ENCODE data around the gene HADHA. TPM values are rescaled to one million over a fixed set of nuclear protein-coding genes. Genes with fewer than 3 reads are reported as not detected.

Gene HADHA
- total RNA-seq, 4 donors from 2014 or later: 93.8 to 151 (median 110) TPM

DNA sequence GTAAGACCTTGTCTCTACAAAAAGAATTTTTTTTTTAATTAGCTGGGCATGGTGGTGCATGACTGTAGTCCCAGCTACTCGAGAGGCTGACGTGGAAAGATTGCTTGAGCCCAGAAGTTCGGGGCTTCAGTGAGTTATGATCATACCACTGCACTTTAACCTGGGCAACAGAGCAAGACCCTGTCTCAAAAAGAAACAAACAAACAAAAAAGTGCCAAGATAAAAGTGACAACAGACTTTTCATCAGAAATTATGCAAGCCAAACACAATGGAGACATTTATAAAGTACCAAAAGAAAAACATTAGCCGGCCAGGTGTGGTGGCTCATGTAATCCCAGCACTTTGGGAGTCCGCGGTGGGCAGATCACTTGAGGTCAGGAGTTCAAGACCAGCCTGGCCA lies 26.7 kb downstream of the HADHA start:
- H3K36me3 ChIP-seq: no peaks in the 10 kb centered on the region
- intact Hi-C loops (cut with DNase I; ENCODE audit: low total_unique reads): no loop called here

DNA sequence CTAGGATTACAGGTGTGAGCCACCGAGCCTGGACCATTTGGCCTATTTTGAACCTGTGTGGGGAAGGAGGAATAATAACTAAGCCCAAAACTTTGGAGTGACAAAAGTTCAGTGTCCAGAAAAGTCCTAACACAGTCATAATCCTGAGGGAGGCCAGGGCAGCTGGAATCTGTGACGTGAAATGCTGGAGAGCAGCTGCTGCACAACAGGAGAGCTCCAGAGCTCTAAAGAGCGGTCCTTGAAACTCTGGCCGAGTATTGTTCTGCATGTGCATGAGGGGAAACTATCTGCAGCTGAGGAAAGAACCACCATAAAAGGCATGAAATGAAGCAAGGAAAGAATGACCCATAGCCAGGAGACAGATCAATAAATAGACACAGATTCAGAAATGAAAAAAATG lies 27.8 kb downstream of the HADHA start:
- no peak overlapping the region for H3K27ac ChIP-seq
- no peaks in the 10 kb centered on the region for H3K4me1 ChIP-seq
- no peaks in the 10 kb centered on the region for H3K36me3 ChIP-seq
- no peak for TF ChIP-seq POLR2A (IDR thresholded peaks at IDR 0.05)
- TF ChIP-seq, protein P1, sequence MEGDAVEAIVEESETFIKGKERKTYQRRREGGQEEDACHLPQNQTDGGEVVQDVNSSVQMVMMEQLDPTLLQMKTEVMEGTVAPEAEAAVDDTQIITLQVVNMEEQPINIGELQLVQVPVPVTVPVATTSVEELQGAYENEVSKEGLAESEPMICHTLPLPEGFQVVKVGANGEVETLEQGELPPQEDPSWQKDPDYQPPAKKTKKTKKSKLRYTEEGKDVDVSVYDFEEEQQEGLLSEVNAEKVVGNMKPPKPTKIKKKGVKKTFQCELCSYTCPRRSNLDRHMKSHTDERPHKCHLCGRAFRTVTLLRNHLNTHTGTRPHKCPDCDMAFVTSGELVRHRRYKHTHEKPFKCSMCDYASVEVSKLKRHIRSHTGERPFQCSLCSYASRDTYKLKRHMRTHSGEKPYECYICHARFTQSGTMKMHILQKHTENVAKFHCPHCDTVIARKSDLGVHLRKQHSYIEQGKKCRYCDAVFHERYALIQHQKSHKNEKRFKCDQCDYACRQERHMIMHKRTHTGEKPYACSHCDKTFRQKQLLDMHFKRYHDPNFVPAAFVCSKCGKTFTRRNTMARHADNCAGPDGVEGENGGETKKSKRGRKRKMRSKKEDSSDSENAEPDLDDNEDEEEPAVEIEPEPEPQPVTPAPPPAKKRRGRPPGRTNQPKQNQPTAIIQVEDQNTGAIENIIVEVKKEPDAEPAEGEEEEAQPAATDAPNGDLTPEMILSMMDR (IDR thresholded peaks at IDR 0.05): no peak
- no peak overlapping the region for H3K4me3 ChIP-seq
- DNase-seq: no peak
- intact Hi-C loops (cut with DNase I; ENCODE audit: low total_unique reads): no loop called here
- no peaks in the 10 kb centered on the region for H3K9me3 ChIP-seq
- H3K27me3 ChIP-seq: no peaks in the 10 kb centered on the region

More for the DNA sequence above, 26.7 kb downstream of the HADHA start:
- Histone ChIP-seq H3K9me3 (no peaks in the 10 kb centered on the region), H3K4me3 (no peak overlapping the region), H3K27me3 (no peaks in the 10 kb centered on the region), H3K4me1 (no peaks in the 10 kb centered on the region), H3K27ac (no peak overlapping the region)
- TF ChIP-seq, protein P1 (IDR thresholded peaks at IDR 0.05): no peak
- no peak for TF ChIP-seq POLR2A (IDR thresholded peaks at IDR 0.05)
- no peak for DNase-seq

DNA sequence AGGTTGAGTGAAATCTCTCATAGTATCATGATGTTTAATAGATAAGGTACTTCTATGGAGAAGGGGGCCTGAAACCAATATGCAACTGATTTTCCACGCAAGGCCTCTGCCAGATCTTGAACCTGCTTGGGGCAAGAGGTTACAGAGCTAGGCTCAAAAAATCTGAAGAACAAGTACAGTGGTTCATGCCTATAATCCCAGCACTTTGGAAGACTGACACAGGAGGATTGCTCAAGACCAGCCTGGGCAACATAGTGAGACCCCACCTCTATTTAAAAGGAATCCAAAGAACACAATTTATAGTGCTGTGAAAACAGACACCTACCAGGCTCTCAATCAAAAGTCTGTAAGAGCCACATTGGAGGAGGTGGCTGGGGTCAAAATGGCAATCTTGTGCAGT lies 28.6 kb downstream of the HADHA start:
- Histone ChIP-seq H3K4me1 (no peaks in the 10 kb centered on the region), H3K9me3 (no peaks in the 10 kb centered on the region), H3K27ac (no peak overlapping the region), H3K4me3 (no peak overlapping the region), H3K36me3 (no peaks in the 10 kb centered on the region), H3K27me3 (no peaks in the 10 kb centered on the region)
- no peak for DNase-seq
- TF ChIP-seq POLR2A (IDR thresholded peaks at IDR 0.05): no peak
- TF ChIP-seq, protein P1 (IDR thresholded peaks at IDR 0.05): no peak
- intact Hi-C loops (cut with DNase I; ENCODE audit: low total_unique reads): no loop called here

DNA sequence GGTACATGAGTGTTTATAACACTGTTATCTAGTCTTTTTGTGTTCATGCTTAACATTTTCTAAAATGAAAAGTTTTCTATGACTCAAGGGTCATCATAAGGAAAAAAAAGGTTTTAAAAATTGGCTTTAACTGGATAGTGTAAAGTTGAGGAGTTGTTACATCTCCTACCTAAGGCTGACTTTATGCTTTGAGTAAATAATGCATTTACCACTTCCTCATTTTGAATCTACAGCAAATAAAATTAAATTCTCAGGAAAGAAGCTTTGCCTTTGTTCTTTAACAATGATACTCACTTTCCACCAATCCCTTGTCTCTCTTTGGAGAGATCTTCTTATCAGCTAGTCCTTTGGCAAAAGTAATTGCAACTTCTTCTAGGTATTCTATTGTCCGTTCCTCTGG lies 29.7 kb downstream of the HADHA start:
- no peaks in the 10 kb centered on the region for H3K27me3 ChIP-seq
- no peak overlapping the region for H3K27ac ChIP-seq
- TF ChIP-seq POLR2A (IDR thresholded peaks at IDR 0.05): no peak
- TF ChIP-seq, protein P1 (IDR thresholded peaks at IDR 0.05): no peak
- no peaks in the 10 kb centered on the region for H3K4me1 ChIP-seq
- no peaks in the 10 kb centered on the region for H3K36me3 ChIP-seq
- no peak for DNase-seq
- no peak overlapping the region for H3K4me3 ChIP-seq
- no peaks in the 10 kb centered on the region for H3K9me3 ChIP-seq
- intact Hi-C loops (cut with DNase I; ENCODE audit: low total_unique reads): no loop called here

DNA sequence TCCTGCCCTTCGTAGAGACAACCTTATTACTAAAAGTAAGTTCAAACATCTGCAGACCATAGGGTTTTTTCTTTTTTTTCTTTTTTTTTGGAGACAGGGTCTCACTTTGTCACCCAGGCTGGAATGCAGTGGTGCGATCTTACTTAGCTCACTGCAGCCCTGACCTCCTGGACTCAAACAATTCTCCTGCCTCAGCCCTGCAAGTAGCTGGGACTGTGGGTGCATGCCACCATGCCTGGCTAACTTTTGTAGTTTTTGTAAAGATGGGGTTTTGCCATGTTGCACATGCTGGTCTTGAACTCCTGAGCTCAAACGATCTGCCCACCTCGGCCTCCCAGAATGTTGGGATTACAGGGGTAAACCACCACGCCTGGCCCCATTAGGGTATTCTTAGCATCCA lies 32.4 kb downstream of the HADHA start:
- Histone ChIP-seq H3K4me3 (no peak overlapping the region), H3K4me1 (no peaks in the 10 kb centered on the region), H3K9me3 (no peaks in the 10 kb centered on the region), H3K27ac (no peak overlapping the region), H3K36me3 (no peaks in the 10 kb centered on the region), H3K27me3 (no peaks in the 10 kb centered on the region)
- intact Hi-C loops (cut with DNase I; ENCODE audit: low total_unique reads): no loop called here
- TF ChIP-seq, protein P1 (IDR thresholded peaks at IDR 0.05): no peak
- no peak for TF ChIP-seq POLR2A (IDR thresholded peaks at IDR 0.05)
- DNase-seq: no peak
